Skeletal muscle tissue (tissue), 4 donors: ENCODE measurements around the gene CLSTN3. TPM values are rescaled to one million over a fixed set of nuclear protein-coding genes. Genes with fewer than 3 reads are reported as not detected.

Experiments
- H3K27ac ChIP-seq: one replicate; pipeline ENCODE4 v1.7.0; 2013; ENCODE audit warnings: mild to moderate bottlenecking, low read depth, low read length, inconsistent platforms
- H3K27me3 ChIP-seq, 3 donors: one replicate each; pipeline ENCODE4 v1.7.0; 2013; ENCODE audit warnings: low read length in 3 of 3; ENCODE audit not compliant: control insufficient read depth in 3 of 3, insufficient read depth in 3 of 3
- H3K36me3 ChIP-seq, 3 donors: one replicate each; pipeline ENCODE4 v1.7.0; 2013; ENCODE audit warnings: low read length in 3 of 3; ENCODE audit not compliant: control insufficient read depth in 3 of 3, insufficient read depth in 3 of 3
- H3K4me1 ChIP-seq, 3 donors: one replicate each; pipeline ENCODE4 v1.7.0; 2013; ENCODE audit warnings: low read length in 3 of 3, mild to moderate bottlenecking in 3 of 3; ENCODE audit not compliant: control insufficient read depth in 3 of 3, insufficient read depth in 3 of 3
- H3K4me3 ChIP-seq, 3 donors: one replicate each; pipeline ENCODE4 v1.7.0; 2013; ENCODE audit warnings: low read length in 3 of 3
- H3K9ac ChIP-seq, 3 donors: one replicate each; pipeline ENCODE4 v1.7.0; 2013; ENCODE audit warnings: low read length in 3 of 3, mild to moderate bottlenecking in 3 of 3, moderate library complexity in 2 of 3, low read depth in 1 of 3
- H3K9me3 ChIP-seq, 3 donors: one replicate each; pipeline ENCODE4 v1.7.0; 2013; ENCODE audit warnings: low read length in 3 of 3; ENCODE audit not compliant: control insufficient read depth in 3 of 3
- total RNA-seq: library from RNA; depleted of rRNA; stranded (reverse); fragments of >200 nt; gene quantifications from one replicate; pipeline ENCODE4 v1.2.3, GENCODE V29; 2014
- donor health status: Osteomylitis.

CLSTN3 gene
- total RNA-seq, 1 donor from 2014 or later = 15.1 TPM

- Histone ChIP-seq H3K4me1 (peaks cover 24 to 54% (median 30%) of the 10 kb centered on the region in 3 donors), H3K4me3 (no peak overlapping the region), H3K36me3 (peaks cover 5 to 10% (median 6%) of the 10 kb centered on the region in 3 donors), H3K9ac (peak overlapping the region; percentile 77 to 85 (median 79)), H3K27me3 (no peaks in the 10 kb centered on the region), H3K27ac (peak overlapping the region; percentile 82), H3K9me3 (no peaks in the 10 kb centered on the region)
These were observed 37.1 kb upstream of the CLSTN3 start for GRCh38 chr12:7092986-7093460.

- Histone ChIP-seq H3K27ac (peak overlapping the region; percentile 82), H3K36me3 (peaks cover 5 to 6% (median 6%) of the 10 kb centered on the region in 3 donors), H3K9me3 (no peaks in the 10 kb centered on the region), H3K27me3 (no peaks in the 10 kb centered on the region), H3K4me3 (no peak overlapping the region), H3K4me1 (peaks cover 24 to 54% (median 30%) of the 10 kb centered on the region in 3 donors), H3K9ac (no peak overlapping the region)
These were observed 36.7 kb upstream of the CLSTN3 start for GRCh38 chr12:7093486-7093885.

GRCh38 chr12:7093892-7094291 is 36.3 kb upstream of the CLSTN3 start:
- Histone ChIP-seq H3K4me3 (no peak overlapping the region), H3K27me3 (no peaks in the 10 kb centered on the region), H3K9me3 (no peaks in the 10 kb centered on the region), H3K36me3 (peaks cover 5 to 6% (median 6%) of the 10 kb centered on the region in 3 donors), H3K27ac (no peak overlapping the region), H3K9ac (no peak overlapping the region), H3K4me1 (peaks cover 24 to 54% (median 30%) of the 10 kb centered on the region in 3 donors)

GRCh38 chr12:7096006-7096932 is 33.9 kb upstream of the CLSTN3 start:
- H3K4me3 ChIP-seq = peak overlapping the region in 2 of 3 donors; percentile 58 to 63

GRCh38 chr12:7096979-7097378 is 33.2 kb upstream of the CLSTN3 start:
- H3K27ac ChIP-seq = no peak overlapping the region
- H3K4me1 ChIP-seq = peaks cover 12 to 28% (median 24%) of the 10 kb centered on the region in 3 donors
- no peaks in the 10 kb centered on the region for H3K27me3 ChIP-seq
- peak overlapping the region; percentile 58 to 63 (median 60) for H3K4me3 ChIP-seq
- no peaks in the 10 kb centered on the region for H3K9me3 ChIP-seq
- H3K9ac ChIP-seq = peak overlapping the region; percentile 27 to 64 (median 43)
- H3K36me3 ChIP-seq = peaks cover 5 to 8% (median 6%) of the 10 kb centered on the region in 3 donors

More at GRCh38 chr12:7096006-7096932, 33.9 kb upstream of the CLSTN3 start:
- peaks cover 5 to 7% (median 6%) of the 10 kb centered on the region in 3 donors for H3K36me3 ChIP-seq
- no peaks in the 10 kb centered on the region for H3K9me3 ChIP-seq
- peak overlapping the region in 2 of 3 donors; percentile 27 to 64 for H3K9ac ChIP-seq
- H3K27ac ChIP-seq = no peak overlapping the region
- no peaks in the 10 kb centered on the region for H3K27me3 ChIP-seq
- H3K4me1 ChIP-seq = peaks cover 18 to 35% (median 27%) of the 10 kb centered on the region in 3 donors

GRCh38 chr12:7099290-7099996 is 30.7 kb upstream of the CLSTN3 start:
- peaks cover 0 to 15% (median 13%) of the 10 kb centered on the region in 3 donors for H3K4me1 ChIP-seq
- H3K4me3 ChIP-seq = no peak overlapping the region
- H3K27ac ChIP-seq = no peak overlapping the region
- H3K9me3 ChIP-seq = no peaks in the 10 kb centered on the region
- peaks cover 5 to 16% (median 14%) of the 10 kb centered on the region in 3 donors for H3K36me3 ChIP-seq
- H3K9ac ChIP-seq = peak overlapping the region in 1 of 3 donors; percentile 4
- H3K27me3 ChIP-seq = no peaks in the 10 kb centered on the region

GRCh38 chr12:7100239-7100638 is 29.9 kb upstream of the CLSTN3 start:
- Histone ChIP-seq H3K4me3 (no peak overlapping the region), H3K36me3 (peaks cover 5 to 17% (median 14%) of the 10 kb centered on the region in 3 donors), H3K27me3 (no peaks in the 10 kb centered on the region), H3K9me3 (no peaks in the 10 kb centered on the region), H3K27ac (no peak overlapping the region), H3K9ac (no peak overlapping the region), H3K4me1 (peaks cover 0 to 15% (median 13%) of the 10 kb centered on the region in 3 donors)

- Histone ChIP-seq H3K4me3 (no peak overlapping the region), H3K27me3 (no peaks in the 10 kb centered on the region), H3K9me3 (no peaks in the 10 kb centered on the region), H3K27ac (peak overlapping the region; percentile 37), H3K36me3 (peaks cover 5 to 17% (median 14%) of the 10 kb centered on the region in 3 donors), H3K4me1 (peaks cover 0 to 15% (median 13%) of the 10 kb centered on the region in 3 donors), H3K9ac (no peak overlapping the region)
These were observed 29.0 kb upstream of the CLSTN3 start for GRCh38 chr12:7101047-7101693.

GRCh38 chr12:7101694-7102131 is 28.5 kb upstream of the CLSTN3 start:
- Histone ChIP-seq H3K36me3 (peaks cover 5 to 18% (median 14%) of the 10 kb centered on the region in 3 donors), H3K4me3 (no peak overlapping the region), H3K27me3 (no peaks in the 10 kb centered on the region)

More at GRCh38 chr12:7101694-7102131, 28.5 kb upstream of the CLSTN3 start:
- peaks cover 0 to 11% (median 11%) of the 10 kb centered on the region in 3 donors for H3K4me1 ChIP-seq
- H3K9ac ChIP-seq = no peak overlapping the region
- no peaks in the 10 kb centered on the region for H3K9me3 ChIP-seq
- peak overlapping the region; percentile 37 for H3K27ac ChIP-seq
